WERI-Rb-1 (cell line): ENCODE data around the gene TOMM7.

Source experiments
- DNase-seq: peaks from one replicate; pipeline ENCODE4 v3.0.0-alpha.2; 2020
- H3K27ac ChIP-seq: fragments of 250-450 bp; sonication (Bioruptor Pico); 2 replicates; pipeline ENCODE4 v1.5.1; 2020; ENCODE audit warnings: mild to moderate bottlenecking, moderate library complexity
- H3K27me3 ChIP-seq: fragments of 250-450 bp; sonication (Bioruptor Pico); 2 replicates; pipeline ENCODE4 v1.5.1; 2021; ENCODE audit warnings: mild to moderate bottlenecking, low read depth, moderate library complexity; ENCODE audit not compliant: insufficient read depth, severe bottlenecking
- H3K36me3 ChIP-seq: fragments of 250-450 bp; sonication (Bioruptor Pico); 2 replicates; pipeline ENCODE4 v1.5.1; 2020; ENCODE audit warnings: mild to moderate bottlenecking, moderate library complexity
- H3K4me3 ChIP-seq: 2 replicates; pipeline ENCODE4 v1.5.1; 2011; ENCODE audit warnings: low read depth, mild to moderate bottlenecking, control low read depth, low read length
- H3K9me3 ChIP-seq: fragments of 250-450 bp; sonication (Bioruptor Pico); 2 replicates; pipeline ENCODE4 v1.5.1; 2021; ENCODE audit warnings: mild to moderate bottlenecking, moderate library complexity; ENCODE audit not compliant: severe bottlenecking
- CTCF ChIP-seq: IDR thresholded peaks from 2 replicates; pipeline ENCODE4 v1.5.1; 2011; ENCODE audit warnings: low read depth, mild to moderate bottlenecking, control low read depth, inconsistent platforms, low read length

TOMM7 gene

GRCh38 chr7:22858274-22858639, 35.6 kb upstream of the TOMM7 start:
- Histone ChIP-seq H3K4me3 (no peak overlapping the region), H3K27ac (no peak overlapping the region), H3K27me3 (no peaks in the 10 kb centered on the region), H3K9me3 (peaks cover 2% of the 10 kb centered on the region), H3K36me3 (no peaks in the 10 kb centered on the region)
- no peak for TF ChIP-seq CTCF
- DNase-seq = no peak

GRCh38 chr7:22856416-22856815, 33.8 kb upstream of the TOMM7 start:
- no peaks in the 10 kb centered on the region for H3K27me3 ChIP-seq
- H3K27ac ChIP-seq = no peak overlapping the region
- no peaks in the 10 kb centered on the region for H3K36me3 ChIP-seq
- H3K9me3 ChIP-seq = peaks cover 2% of the 10 kb centered on the region
- no peak for TF ChIP-seq CTCF
- H3K4me3 ChIP-seq = no peak overlapping the region
- no peak for DNase-seq

GRCh38 chr7:22855049-22855392, 32.4 kb upstream of the TOMM7 start:
- Histone ChIP-seq H3K27ac (no peak overlapping the region), H3K9me3 (peaks cover 2% of the 10 kb centered on the region), H3K36me3 (no peaks in the 10 kb centered on the region), H3K4me3 (no peak overlapping the region), H3K27me3 (no peaks in the 10 kb centered on the region)
- no peak for TF ChIP-seq CTCF
- no peak for DNase-seq

- DNase-seq = no peak
- Histone ChIP-seq H3K27ac (no peak overlapping the region), H3K36me3 (no peaks in the 10 kb centered on the region), H3K27me3 (no peaks in the 10 kb centered on the region), H3K4me3 (no peak overlapping the region), H3K9me3 (peaks cover 2% of the 10 kb centered on the region)
- TF ChIP-seq CTCF = no peak
Measured at GRCh38 chr7:22854158-22855048, 31.8 kb upstream of the TOMM7 start.

- Histone ChIP-seq H3K4me3 (no peak overlapping the region), H3K9me3 (peaks cover 2% of the 10 kb centered on the region), H3K27ac (no peak overlapping the region), H3K27me3 (no peaks in the 10 kb centered on the region), H3K36me3 (no peaks in the 10 kb centered on the region)
- DNase-seq = no peak
- TF ChIP-seq CTCF = no peak
Measured at GRCh38 chr7:22853674-22854157, 31.1 kb upstream of the TOMM7 start.

- TF ChIP-seq CTCF = no peak
- Histone ChIP-seq H3K36me3 (no peaks in the 10 kb centered on the region), H3K27me3 (no peaks in the 10 kb centered on the region), H3K9me3 (peaks cover 2% of the 10 kb centered on the region), H3K4me3 (no peak overlapping the region), H3K27ac (no peak overlapping the region)
- no peak for DNase-seq
Measured at GRCh38 chr7:22853138-22853537, 30.5 kb upstream of the TOMM7 start.
